HCT116 (cell line): Measurements from ENCODE around the gene CD27. TPM values are rescaled to one million over a fixed set of nuclear protein-coding genes. Genes with fewer than 3 reads are reported as not detected.

Experiments used
- ATAC-seq: fragments of 200-7000 bp; cut with Tn5 transposase; 2 replicates; pipeline ENCODE4 v1.9.1; 2020; ENCODE audit warnings: mild to moderate bottlenecking, moderate library complexity
- Bru-seq: library from RNA; stranded (reverse); fragments of 400-500 nt; gene quantifications from one replicate; lab custom pipeline; 2021; lab: Mats Ljungman, UMichigan
- BruChase-seq, 2 experiments: library from RNA; stranded (reverse); fragments of 400-500 nt; gene quantifications; one replicate each; lab custom pipeline; 2021; lab: Mats Ljungman, UMichigan
- BruUV-seq: library from RNA; stranded (reverse); fragments of 400-500 nt; replicated peaks from 2 replicates; lab custom pipeline; 2021; lab: Mats Ljungman, UMichigan
- CTCF ChIA-PET: fragments of 300-600 bp; sonication (Branson Sonifier 250); formaldehyde crosslinking; loops from one replicate; lab custom pipeline; 2021; ENCODE audit warnings: antibody characterized with exemption; lab: Charles Lee
- POLR2A ChIA-PET: fragments of 300-600, 350-600 bp; sonication (Branson Sonifier 250); formaldehyde crosslinking; loops from one replicate; lab custom pipeline; 2021; ENCODE audit warnings: antibody characterized with exemption; lab: Charles Lee
- RAD21 ChIA-PET, 2 experiments: fragments of 300-600 bp; sonication (Branson Sonifier 250); formaldehyde crosslinking; loops; one replicate each; lab custom pipeline; 2023; ENCODE audit warnings: low total read pairs in 2 of 2; ENCODE audit not compliant: uncharacterized antibody in 2 of 2, unreplicated experiment in 2 of 2, low non-redundant PET in 1 of 2; lab: Charles Lee
- DNase-seq: peaks from one replicate; pipeline ENCODE4 v3.0.0-alpha.2; 2010; ENCODE audit warnings: low read depth, low spot score
- H2AFZ ChIP-seq: fragments of 200-600 bp; shearing (Covaris generic), sonication (generic); 2 replicates; pipeline ENCODE4 v1.6.1; 2017; ENCODE audit warnings: low read depth, mixed run types, mixed read lengths, antibody characterized with exemption, low read length; ENCODE audit not compliant: poor library complexity, severe bottlenecking
- H3K27ac ChIP-seq: 2 replicates; pipeline ENCODE4 v1.5.1; 2012; ENCODE audit warnings: low read depth, low read length
- H3K27me3 ChIP-seq: fragments of 200-600 bp; sonication (generic); 2 replicates; pipeline ENCODE4 v1.6.1; 2016; ENCODE audit warnings: mixed run types, low read length, mixed read lengths; ENCODE audit not compliant: insufficient read depth
- H3K36me3 ChIP-seq, 2 experiments: fragments of 200-500 bp in 1 of 2; fragments of 200-600 bp in 1 of 2; sonication (Bioruptor generic) in 1 of 2; sonication (generic) in 1 of 2; 2 replicates each; pipeline versions ENCODE4 v1.5.1 to v1.6.1; 2014 to 2016; ENCODE audit warnings: low read length in 2 of 2, inconsistent platforms in 1 of 2, mixed read lengths in 1 of 2, mixed run types in 1 of 2; ENCODE audit not compliant: insufficient read depth in 2 of 2, control insufficient read depth in 1 of 2
- H3K4me1 ChIP-seq, 2 experiments: fragments of 200-600 bp in 1 of 2; sonication (generic) in 1 of 2; 2 replicates each; pipeline versions ENCODE4 v1.5.1 to v1.6.1; 2012 to 2017; ENCODE audit warnings: low read length in 2 of 2, inconsistent platforms in 1 of 2, mild to moderate bottlenecking in 1 of 2, mixed read lengths in 1 of 2, mixed run types in 1 of 2, moderate library complexity in 1 of 2; ENCODE audit not compliant: insufficient read depth in 2 of 2, control insufficient read depth in 1 of 2
- H3K4me2 ChIP-seq: fragments of 200-600 bp; sonication (generic); 2 replicates; pipeline ENCODE4 v1.6.1; 2017; ENCODE audit warnings: mixed run types, low read length, mixed read lengths
- H3K4me3 ChIP-seq, 2 experiments: fragments of 200-600 bp in 1 of 2; sonication (generic) in 1 of 2; replicated peaks in 1 of 2; 2 replicates each; pipeline ENCODE4 v1.5.1; 2011 to 2016; ENCODE audit warnings: low read length in 2 of 2, control low read depth in 1 of 2, low read depth in 1 of 2, mild to moderate bottlenecking in 1 of 2, mixed read lengths in 1 of 2, mixed run types in 1 of 2
- H3K79me2 ChIP-seq: fragments of 200-600 bp; sonication (generic); 2 replicates; pipeline ENCODE4 v1.6.1; 2017; ENCODE audit warnings: mild to moderate bottlenecking, mixed run types, low read length, moderate library complexity, mixed read lengths; ENCODE audit not compliant: insufficient read depth
- H3K9ac ChIP-seq: fragments of 200-600 bp; sonication (generic); 2 replicates; pipeline ENCODE4 v1.6.1; 2016; ENCODE audit warnings: low read length, mixed read lengths
- H3K9me2 ChIP-seq: fragments of 200-600 bp; sonication (generic), shearing (Covaris generic); 2 replicates; pipeline ENCODE4 v1.6.1; 2017; ENCODE audit warnings: mixed run types, mild to moderate bottlenecking, moderate library complexity; ENCODE audit not compliant: insufficient read depth
- H3K9me3 ChIP-seq, 2 experiments: fragments of 200-500 bp in 1 of 2; fragments of 200-600 bp in 1 of 2; sonication (Bioruptor generic) in 1 of 2; sonication (generic) in 1 of 2; 2 replicates each; pipeline ENCODE4 v1.6.1; 2014 to 2017; ENCODE audit warnings: low read length in 2 of 2, mixed read lengths in 2 of 2, inconsistent platforms in 1 of 2, low read depth in 1 of 2, mild to moderate bottlenecking in 1 of 2, mixed run types in 1 of 2, moderate library complexity in 1 of 2; ENCODE audit not compliant: control insufficient read depth in 1 of 2, insufficient read depth in 1 of 2
- H4K20me1 ChIP-seq: fragments of 200-600 bp; sonication (generic), shearing (Covaris generic); 2 replicates; pipeline ENCODE4 v1.6.1; 2017; ENCODE audit warnings: mixed run types, mild to moderate bottlenecking, moderate library complexity; ENCODE audit not compliant: insufficient read depth
- ATF3 ChIP-seq: IDR thresholded peaks from 2 replicates; pipeline ENCODE4 v1.6.1; 2012
- CTCF ChIP-seq, 3 experiments: fragments of 200-600 bp in 1 of 3; sonication (generic) in 1 of 3; IDR thresholded peaks in 2 of 3; conservative IDR thresholded peaks in 1 of 3; 2 replicates each; pipeline ENCODE4 v1.5.1; 2012 to 2017; ENCODE audit warnings: low read depth in 2 of 3, low read length in 2 of 3, antibody characterized with exemption in 1 of 3, borderline replicate concordance in 1 of 3, control low read depth in 1 of 3, mild to moderate bottlenecking in 1 of 3, mixed read lengths in 1 of 3, mixed run types in 1 of 3, moderate library complexity in 1 of 3; ENCODE audit not compliant: insufficient read depth in 1 of 3
- EZH2 ChIP-seq: fragments of 200-600 bp; sonication (generic); IDR thresholded peaks from 2 replicates; pipeline ENCODE4 v1.6.1; 2017; ENCODE audit warnings: antibody characterized with exemption, mixed run types
- EZH2phosphoT487 ChIP-seq: fragments of 200-600 bp; IDR thresholded peaks from 2 replicates; pipeline ENCODE4 v1.6.1; 2018; ENCODE audit warnings: antibody characterized with exemption, borderline replicate concordance
- JUND ChIP-seq: IDR thresholded peaks from 2 replicates; pipeline ENCODE4 v1.6.1; 2012
- RAD21 ChIP-seq: IDR thresholded peaks from 2 replicates; pipeline ENCODE4 v1.6.1; 2012; ENCODE audit warnings: low read depth, mild to moderate bottlenecking
- REST ChIP-seq: IDR thresholded peaks from 2 replicates; pipeline ENCODE4 v1.6.1; 2012; ENCODE audit warnings: low read depth
- SIN3A ChIP-seq: IDR thresholded peaks from 2 replicates; pipeline ENCODE4 v1.6.1; 2012; ENCODE audit warnings: low read depth
- SRF ChIP-seq: IDR thresholded peaks from 2 replicates; pipeline ENCODE4 v1.6.1; 2012; ENCODE audit warnings: low read depth
- TCF7L2 ChIP-seq: IDR thresholded peaks from 2 replicates; pipeline ENCODE4 v1.7.0; 2011; ENCODE audit warnings: borderline replicate concordance, inconsistent platforms; ENCODE audit not compliant: insufficient read depth, insufficient read length; ENCODE audit errors: extremely low read depth
- ZNF274 ChIP-seq: fragments of 200-500 bp; sonication (Bioruptor generic); IDR thresholded peaks from 2 replicates; pipeline ENCODE4 v1.6.1; 2014; ENCODE audit warnings: mild to moderate bottlenecking, low read depth, low read length, inconsistent platforms
- intact Hi-C: fragments of 100-400 bp; cut with micrococcal nuclease; formaldehyde crosslinking; loops from 2 replicates; pipeline ENCODE4 v1.10.0; 2022
- long read RNA-seq: library from polyadenylated mRNA; unstranded; transcript quantifications from one replicate; pipeline ENCODE4 v2.0.0, GENCODE V29; 2021; ENCODE audit not compliant: unreplicated experiment
- polyA plus RNA-seq: library from polyadenylated mRNA; unstranded; fragments of >200 nt; gene quantifications from 2 replicates; pipeline ENCODE4 v1.2.1, GENCODE V29; 2012; ENCODE audit warnings: missing spikeins
- total RNA-seq: library from RNA; stranded (reverse); gene quantifications from one replicate; pipeline ENCODE4 v1.2.1, GENCODE V29; 2021; ENCODE audit not compliant: unreplicated experiment

CD27 gene
- total RNA-seq (0.25 TPM), Bru-seq, nascent RNA (not detected), BruChase-seq, experiment 1, labeled RNA remaining after a 6-hour chase (not detected), BruChase-seq, experiment 2, labeled RNA remaining after a 2-hour chase (percentile 9 among the genes with signal in this experiment)
- 0.13 and 0.27 TPM in 2 replicates for polyA plus RNA-seq
- long read RNA-seq, result 0 reads

GRCh38 chr12:6444704-6445688 lies at the start of gene CD27:
TSS of gene CD27 (plus strand) at chr12:6444955. CDS start at chr12:6445096, 141 bp downstream.
- Histone ChIP-seq H3K9me3 (no peaks in the 10 kb centered on the region), H3K9ac (no peak within 1 kb of the TSS), H3K4me2 (no peak within 1 kb of the TSS), H3K4me1 (no peaks in the 10 kb centered on the region), H3K27me3 (no peaks in the 10 kb centered on the region), H3K4me3 (no peak within 1 kb of the TSS), H2AFZ (no peak within 1 kb of the TSS), H3K9me2 (no peaks in the 10 kb centered on the region), H3K79me2 (no peaks in the 10 kb centered on the region), H4K20me1 (no peaks in the 10 kb centered on the region), H3K36me3 (no peaks in the 10 kb centered on the region), H3K27ac (no peak within 1 kb of the TSS)
- no peak for TF ChIP-seq CTCF (IDR thresholded peaks at IDR 0.05 in 2 of 3, conservative IDR thresholded peaks at IDR 0.05 in 1 of 3; ENCODE audit: borderline replicate concordance in 1 of 3, insufficient read depth in 1 of 3, low read depth in 2 of 3, low read length in 2 of 3)
- TF ChIP-seq TCF7L2, result no peak
- no peak for TF ChIP-seq EZH2
- no peak for TF ChIP-seq EZH2phosphoT487
- no peak for TF ChIP-seq SIN3A
- TF ChIP-seq REST, result no peak
- TF ChIP-seq RAD21, result no peak
- no peak for TF ChIP-seq JUND
- no peak for TF ChIP-seq ZNF274
- no peak for TF ChIP-seq ATF3
- TF ChIP-seq SRF, result no peak
- DNase-seq, result no peak
- no TSS peak for BruUV-seq
- ATAC-seq, result no peak
- ChIA-PET RAD21 (no interaction called here), POLR2A (no interaction called here), CTCF (interaction anchor here (1.4 kb wide), 1 partner anchor 20 kb away, joined by 3 read pairs; no protein-coding TSS in a partner anchor)
- intact Hi-C loops, result no loop called here
